ENCODE measurements around the gene NAGLU.
A peak's percentile ranks its signal among the peaks of the same experiment; 100 is the strongest.

Gene NAGLU

DNA sequence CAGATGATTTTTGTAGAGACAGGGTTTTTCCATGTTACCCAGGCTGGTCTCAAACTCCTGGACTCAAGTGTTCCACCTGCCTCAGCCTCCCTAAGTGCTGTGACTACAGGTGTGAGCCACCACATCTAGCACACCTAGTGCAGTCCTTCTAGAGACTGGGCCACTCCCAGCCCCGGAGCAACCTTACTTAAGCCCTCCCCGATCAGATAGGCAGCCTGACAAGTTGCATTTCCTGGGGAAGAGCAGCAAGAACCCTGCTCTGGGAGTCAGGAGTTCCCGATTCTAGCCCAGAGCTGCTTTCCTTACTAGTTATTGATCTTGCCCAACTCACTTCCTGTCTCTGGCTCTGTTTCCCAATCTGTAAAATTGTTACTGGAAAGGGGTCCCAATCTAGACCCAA lies 7.0 kb upstream of the NAGLU start:
- H3K27ac ChIP-seq = no peak overlapping the region
- TF ChIP-seq, protein P1, sequence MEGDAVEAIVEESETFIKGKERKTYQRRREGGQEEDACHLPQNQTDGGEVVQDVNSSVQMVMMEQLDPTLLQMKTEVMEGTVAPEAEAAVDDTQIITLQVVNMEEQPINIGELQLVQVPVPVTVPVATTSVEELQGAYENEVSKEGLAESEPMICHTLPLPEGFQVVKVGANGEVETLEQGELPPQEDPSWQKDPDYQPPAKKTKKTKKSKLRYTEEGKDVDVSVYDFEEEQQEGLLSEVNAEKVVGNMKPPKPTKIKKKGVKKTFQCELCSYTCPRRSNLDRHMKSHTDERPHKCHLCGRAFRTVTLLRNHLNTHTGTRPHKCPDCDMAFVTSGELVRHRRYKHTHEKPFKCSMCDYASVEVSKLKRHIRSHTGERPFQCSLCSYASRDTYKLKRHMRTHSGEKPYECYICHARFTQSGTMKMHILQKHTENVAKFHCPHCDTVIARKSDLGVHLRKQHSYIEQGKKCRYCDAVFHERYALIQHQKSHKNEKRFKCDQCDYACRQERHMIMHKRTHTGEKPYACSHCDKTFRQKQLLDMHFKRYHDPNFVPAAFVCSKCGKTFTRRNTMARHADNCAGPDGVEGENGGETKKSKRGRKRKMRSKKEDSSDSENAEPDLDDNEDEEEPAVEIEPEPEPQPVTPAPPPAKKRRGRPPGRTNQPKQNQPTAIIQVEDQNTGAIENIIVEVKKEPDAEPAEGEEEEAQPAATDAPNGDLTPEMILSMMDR (conservative IDR thresholded peaks at IDR 0.05) = no peak
- TF ChIP-seq ZFX (IDR thresholded peaks at IDR 0.05) = no peak

DNA sequence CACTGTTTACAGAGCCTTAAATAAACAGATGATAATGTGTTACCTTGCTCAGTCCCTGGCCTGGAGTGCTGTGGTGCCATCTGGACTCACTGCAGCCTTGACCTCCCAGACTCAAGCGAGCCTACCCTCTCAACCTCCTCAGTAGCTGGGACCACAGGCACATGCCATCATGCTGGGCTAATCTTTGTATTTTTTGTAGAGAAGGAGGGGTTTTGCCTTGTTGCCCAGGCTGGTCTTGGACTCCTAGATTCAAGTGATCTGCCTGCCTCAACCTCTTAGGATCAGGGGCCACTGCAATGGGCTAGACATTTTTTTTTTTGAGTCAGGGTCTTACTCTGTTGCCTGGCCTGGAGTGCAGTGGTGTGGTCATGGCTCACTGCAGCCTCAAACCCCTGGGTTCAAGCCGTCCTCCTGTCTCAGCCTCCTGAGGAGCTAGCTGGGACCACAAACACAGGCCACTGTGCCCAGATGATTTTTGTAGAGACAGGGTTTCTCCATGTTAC lies 5.0 kb upstream of the NAGLU start:
- TF ChIP-seq, protein P1 (conservative IDR thresholded peaks at IDR 0.05) = no peak
- TF ChIP-seq ZFX (IDR thresholded peaks at IDR 0.05) = no peak
- peak overlapping the region; percentile 45 for H3K27ac ChIP-seq

DNA sequence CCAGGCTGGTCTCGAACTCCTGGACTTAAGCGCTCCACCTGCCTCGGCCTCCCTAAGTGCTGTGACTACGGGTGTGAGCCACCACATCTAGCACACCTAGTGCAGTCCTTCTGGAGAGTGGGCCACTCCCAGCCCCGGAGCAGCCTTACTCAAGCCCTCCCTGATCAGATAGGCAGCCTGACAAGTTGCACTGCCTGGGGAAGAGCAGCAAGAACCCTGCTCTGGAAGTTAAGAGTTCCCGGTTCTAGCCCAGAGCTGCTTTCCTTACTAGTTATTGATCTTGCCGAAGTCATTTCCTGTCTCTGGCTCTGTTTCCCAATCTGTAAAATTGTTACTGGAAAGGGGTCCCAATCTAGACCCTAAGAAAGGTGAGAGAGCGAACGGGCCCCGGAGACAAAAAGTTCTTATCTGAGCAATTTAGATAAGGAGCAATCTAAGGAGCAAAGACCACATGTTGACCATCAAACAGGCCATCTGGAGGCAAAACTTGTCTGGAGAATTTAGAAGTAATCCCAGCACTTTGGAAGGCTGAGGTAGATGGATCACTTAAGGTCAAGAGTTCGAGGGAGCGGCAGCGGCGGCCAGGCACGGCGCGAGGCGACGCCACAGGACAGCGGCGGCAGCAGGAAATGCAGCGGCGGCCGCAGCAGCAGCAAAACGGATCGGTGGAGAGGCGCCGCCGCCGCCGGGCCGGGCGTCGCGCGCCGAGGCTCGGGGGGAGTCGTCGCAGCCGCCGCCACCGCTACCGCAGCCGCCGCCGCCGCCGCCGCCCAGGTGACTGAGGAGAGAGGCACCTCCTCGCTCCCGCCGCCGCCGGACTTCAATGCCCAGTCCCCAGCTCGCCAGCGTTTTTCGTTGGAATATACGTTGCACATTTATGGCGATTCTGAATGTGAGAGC lies 4.3 kb upstream of the NAGLU start:
- TF ChIP-seq, protein P1 (conservative IDR thresholded peaks at IDR 0.05) = no peak; the same call in 1 of the 2 replicates
- no peak for TF ChIP-seq ZFX (IDR thresholded peaks at IDR 0.05)
- peak overlapping the region; percentile 45 for H3K27ac ChIP-seq

DNA sequence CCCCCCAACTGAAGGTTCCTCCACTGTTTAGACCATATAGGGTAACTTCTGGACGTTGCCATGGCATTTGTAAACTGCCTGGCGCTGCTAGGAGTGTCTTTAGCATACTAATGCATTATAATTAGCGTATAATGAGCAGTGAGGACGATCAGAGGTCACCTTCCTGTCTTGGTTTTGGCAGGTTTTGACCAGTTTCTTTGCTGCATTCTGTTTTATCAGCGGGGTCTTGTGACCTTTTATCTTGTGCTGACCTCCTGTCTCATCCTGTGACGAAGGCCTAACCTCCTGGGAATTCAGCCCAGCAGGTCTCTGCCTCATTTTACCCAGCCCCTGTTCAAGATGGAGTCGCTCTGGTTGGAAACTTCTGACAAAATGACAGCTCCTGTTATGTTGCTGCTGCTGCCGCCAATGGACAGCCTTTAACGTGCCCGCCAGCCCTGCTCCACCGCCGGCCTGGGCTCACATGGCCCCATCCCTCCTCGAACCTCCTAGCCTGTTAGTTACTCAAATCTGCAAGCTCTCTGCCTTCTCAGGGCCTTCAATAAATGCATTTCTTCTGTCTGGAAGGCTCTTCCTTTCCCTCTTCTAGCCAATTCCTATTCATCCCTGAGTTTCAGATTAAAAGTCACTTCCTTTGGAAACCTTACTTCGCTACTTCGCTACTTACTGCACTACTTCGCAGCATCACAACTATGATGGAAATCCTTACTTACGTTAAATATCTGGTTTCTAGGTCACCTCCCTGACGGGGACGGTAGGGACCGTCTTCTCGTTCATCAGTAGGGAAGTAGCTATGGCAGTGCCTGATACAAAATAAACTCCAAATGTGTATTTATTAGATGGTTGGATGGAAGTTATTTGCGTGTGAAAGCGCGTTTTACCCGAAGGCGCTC lies 640 bp upstream of the NAGLU start:
- peak overlapping the region; percentile 93 for H3K27ac ChIP-seq
- TF ChIP-seq, protein P1 (conservative IDR thresholded peaks at IDR 0.05) = no peak
- TF ChIP-seq ZFX (IDR thresholded peaks at IDR 0.05) = no peak

DNA sequence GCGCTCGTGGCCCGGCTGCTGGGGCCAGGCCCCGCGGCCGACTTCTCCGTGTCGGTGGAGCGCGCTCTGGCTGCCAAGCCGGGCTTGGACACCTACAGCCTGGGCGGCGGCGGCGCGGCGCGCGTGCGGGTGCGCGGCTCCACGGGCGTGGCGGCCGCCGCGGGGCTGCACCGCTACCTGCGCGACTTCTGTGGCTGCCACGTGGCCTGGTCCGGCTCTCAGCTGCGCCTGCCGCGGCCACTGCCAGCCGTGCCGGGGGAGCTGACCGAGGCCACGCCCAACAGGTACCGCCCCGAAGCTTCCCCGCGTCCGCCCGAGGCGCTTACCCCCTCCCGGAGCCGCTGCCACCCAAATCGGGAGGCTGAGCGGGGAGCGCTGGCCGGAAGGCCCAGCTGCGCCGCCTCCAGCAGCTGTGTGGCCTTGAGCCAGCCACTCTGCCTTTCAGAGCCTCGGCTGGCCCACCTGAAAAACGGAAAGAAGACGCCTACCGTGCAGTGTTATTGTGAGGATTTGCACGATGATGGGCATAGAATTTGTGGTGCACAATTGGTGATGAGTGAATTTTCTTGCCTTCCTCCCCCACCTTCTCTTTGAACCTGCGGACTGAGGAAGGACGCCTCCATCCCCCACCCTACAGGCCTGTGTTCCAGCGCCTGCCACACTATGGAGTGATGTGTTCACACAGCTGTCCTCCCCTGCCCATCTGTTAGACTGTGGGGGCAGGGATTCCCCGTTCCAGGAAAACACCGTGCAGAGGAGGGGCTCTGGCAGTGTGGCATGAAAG lies 523 bp downstream of the NAGLU start:
- peak overlapping the region; percentile 93 for H3K27ac ChIP-seq
- TF ChIP-seq, protein P1 (conservative IDR thresholded peaks at IDR 0.05) = no peak
- TF ChIP-seq ZFX (IDR thresholded peaks at IDR 0.05) = peak; percentile 72; the same call in 1 of the 2 replicates

DNA sequence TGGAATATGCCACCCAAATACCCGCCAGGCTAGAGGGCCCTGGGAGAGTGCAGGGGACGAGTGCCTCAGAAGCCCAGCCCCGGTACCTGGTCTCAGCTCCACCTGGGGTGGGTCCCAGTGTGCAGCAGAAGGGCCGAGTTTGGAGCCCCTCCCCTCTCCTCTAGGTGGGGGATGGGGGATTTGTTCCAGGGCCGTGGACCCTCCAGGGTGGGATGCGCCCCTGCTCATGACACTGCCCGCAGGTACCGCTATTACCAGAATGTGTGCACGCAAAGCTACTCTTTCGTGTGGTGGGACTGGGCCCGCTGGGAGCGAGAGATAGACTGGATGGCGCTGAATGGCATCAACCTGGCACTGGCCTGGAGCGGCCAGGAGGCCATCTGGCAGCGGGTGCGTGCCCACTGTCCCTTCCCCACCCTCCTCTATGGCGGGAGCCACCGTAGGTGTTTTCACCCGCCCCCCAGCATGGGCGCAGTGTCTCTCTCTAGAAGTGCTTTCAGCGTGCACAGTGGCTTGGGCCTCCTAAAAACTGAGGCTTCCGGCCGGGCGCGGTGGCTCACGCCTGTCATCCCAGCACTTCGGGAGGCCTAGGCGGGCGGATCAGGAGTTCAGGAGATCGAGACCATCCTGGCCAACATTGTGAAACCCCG lies 1.2 kb downstream of the NAGLU start:
- TF ChIP-seq, protein P1 (conservative IDR thresholded peaks at IDR 0.05) = no peak
- no peak for TF ChIP-seq ZFX (IDR thresholded peaks at IDR 0.05)
- peak overlapping the region; percentile 93 for H3K27ac ChIP-seq

All from C4-2B (cell line).